Limb (tissue), 2 donors: ENCODE data around the gene TMEM138.

Experiments used
- DNase-seq, 2 donors: peaks; one replicate each; pipeline ENCODE4 v3.0.0-alpha.2; 2016; ENCODE audit errors: extremely low spot score in 2 of 2

Gene TMEM138

DNA sequence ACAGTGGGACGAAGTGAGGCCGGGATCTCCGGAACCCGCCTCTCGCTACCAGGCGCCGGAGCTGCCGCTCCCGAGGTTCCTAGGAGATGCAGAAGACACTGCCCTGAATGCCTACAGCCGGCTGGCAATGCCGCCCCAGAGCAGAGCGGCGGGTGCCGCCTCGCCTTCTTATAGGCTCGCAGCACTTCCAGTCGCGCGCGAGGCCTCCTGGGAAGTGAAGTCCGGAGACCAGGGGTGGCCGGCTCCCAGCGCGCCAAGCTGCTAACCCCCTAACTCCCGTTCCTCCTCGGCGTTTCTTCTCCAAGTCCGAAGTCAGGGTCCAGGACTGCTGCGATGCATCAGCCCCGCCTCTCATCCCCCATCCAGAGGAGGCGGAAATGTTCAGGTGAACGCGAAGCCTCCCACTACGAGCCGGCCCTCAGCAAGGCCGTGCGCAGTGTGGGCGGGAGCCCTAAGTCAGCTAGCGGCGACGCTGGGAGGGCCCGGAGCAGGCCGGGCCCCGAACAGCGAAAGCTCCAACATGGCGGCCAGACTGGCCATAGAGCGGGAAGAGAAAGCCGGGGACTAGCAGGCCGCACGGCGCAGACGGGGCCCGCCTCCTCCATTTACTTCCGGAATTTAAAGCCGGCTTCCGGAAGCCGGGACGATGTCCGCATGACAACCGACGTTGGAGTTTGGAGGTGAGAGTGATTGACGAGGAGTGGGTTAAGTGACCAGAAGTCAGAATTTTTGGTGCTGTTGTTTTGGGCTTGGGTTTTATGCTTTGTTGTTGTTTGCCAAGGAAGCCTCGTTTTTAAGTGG, at the start of gene TMEM138, which contains the start of gene CYB561A3:
Gene TMEM138, plus strand, starts transcription at position 634 of the 801 bp plus-strand sequence. CDS start 2,017 bp downstream, outside the sequence.
Gene CYB561A3, minus strand, starts transcription at position 142 of the 801 bp plus-strand sequence. CDS start 5,169 bp downstream, outside the sequence.
- peak; percentile 92 to 95 for DNase-seq

DNA sequence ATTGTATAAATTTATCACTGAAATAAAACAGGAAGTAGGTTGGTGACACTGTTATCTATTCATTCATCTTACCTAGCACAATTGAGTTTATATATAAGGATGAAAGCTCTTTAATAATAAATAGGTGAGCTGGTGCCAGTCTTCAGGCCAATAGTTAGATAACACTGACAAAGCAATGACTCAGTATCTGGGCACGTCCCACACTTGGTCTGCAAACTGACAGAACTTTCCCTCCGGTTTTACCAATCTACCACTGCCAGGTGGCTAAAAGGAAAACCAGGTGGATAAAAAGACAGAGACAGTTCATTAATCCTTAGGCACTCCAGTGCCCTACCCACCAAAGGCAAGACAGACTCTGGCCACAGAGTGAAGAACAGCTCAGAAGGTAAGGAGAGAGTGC, 46.9 kb upstream of the TMEM138 start:
- DNase-seq, result no peak

- no peak for DNase-seq
These were observed 36.3 kb upstream of the TMEM138 start for GRCh38 chr11:61325649-61326414.

DNA sequence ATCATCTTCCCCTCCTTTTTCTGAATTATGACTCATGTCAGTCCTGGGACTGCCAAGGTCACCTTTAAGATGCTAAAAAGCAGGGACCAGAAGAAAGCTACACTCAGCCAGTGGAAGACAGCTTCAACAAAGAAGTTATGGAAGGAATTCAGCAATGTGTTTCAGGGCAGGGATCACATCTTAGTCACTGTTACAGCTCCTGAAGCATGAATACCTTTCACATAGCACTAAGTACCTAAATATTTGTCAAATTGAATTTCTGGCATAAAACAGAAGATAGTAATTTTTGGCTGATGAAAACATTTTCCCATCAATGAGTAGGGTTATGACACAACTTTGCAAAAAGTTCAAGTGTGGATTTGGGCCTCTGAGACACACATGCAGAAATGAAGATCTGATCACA, 34.5 kb upstream of the TMEM138 start:
- no peak for DNase-seq

GRCh38 chr11:61328351-61328750, 33.8 kb upstream of the TMEM138 start:
- no peak for DNase-seq

GRCh38 chr11:61329871-61330270, 32.3 kb upstream of the TMEM138 start:
- no peak for DNase-seq

GRCh38 chr11:61331651-61332050, 30.5 kb upstream of the TMEM138 start:
- DNase-seq, result no peak

- peak in 1 of 2 donors; percentile 47 for DNase-seq
These were observed 29.8 kb upstream of the TMEM138 start for GRCh38 chr11:61332281-61332796.

DNA sequence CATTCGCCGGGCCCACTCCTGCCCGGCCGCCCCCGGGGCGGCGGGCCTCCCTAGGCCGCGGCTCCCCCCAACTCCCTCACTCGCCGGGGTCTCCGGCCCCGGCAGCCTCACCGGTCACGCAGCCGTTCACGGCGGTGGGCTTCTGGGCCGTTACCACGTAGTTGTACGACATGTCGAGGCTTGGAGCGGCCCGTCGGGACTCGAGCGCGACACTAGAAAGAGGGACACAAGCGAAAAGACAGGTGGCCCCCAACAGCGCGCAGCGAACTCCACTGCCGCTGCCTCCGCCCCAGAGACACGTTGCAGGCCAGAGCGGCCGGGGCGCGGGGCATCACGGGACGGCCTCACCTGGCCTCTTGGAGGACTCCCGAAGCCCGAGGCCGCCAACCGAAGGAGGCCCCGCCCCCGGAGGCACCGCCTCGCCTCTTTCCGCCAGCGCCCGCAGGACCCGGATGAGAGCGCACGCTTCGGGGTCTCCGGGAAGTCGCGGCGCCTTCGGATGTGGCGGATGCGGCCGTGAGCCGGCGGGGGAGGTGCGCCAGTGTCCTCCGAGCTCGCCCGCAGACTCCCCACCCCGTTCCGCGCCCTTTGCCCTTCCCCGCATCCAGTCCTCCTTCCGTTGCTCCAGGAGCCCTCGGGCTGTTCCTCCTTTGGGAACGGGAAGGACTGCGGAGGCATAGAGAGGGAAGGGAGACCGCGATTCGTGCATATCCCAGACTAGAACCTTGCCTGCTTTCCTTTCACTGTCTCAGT, 29.2 kb upstream of the TMEM138 start, which contains the start of the genes DDB1 and TKFC:
Gene DDB1, minus strand, starts transcription at position 309 of the 753 bp plus-strand sequence. Its CDS starts 137 bp downstream, at position 172.
Gene TKFC, plus strand, starts transcription at position 432 of the 753 bp plus-strand sequence. CDS start 1,501 bp downstream, outside the sequence.
- peak; percentile 93 to 98 for DNase-seq

GRCh38 chr11:61333550-61334433, 28.4 kb upstream of the TMEM138 start:
- no peak for DNase-seq

DNA sequence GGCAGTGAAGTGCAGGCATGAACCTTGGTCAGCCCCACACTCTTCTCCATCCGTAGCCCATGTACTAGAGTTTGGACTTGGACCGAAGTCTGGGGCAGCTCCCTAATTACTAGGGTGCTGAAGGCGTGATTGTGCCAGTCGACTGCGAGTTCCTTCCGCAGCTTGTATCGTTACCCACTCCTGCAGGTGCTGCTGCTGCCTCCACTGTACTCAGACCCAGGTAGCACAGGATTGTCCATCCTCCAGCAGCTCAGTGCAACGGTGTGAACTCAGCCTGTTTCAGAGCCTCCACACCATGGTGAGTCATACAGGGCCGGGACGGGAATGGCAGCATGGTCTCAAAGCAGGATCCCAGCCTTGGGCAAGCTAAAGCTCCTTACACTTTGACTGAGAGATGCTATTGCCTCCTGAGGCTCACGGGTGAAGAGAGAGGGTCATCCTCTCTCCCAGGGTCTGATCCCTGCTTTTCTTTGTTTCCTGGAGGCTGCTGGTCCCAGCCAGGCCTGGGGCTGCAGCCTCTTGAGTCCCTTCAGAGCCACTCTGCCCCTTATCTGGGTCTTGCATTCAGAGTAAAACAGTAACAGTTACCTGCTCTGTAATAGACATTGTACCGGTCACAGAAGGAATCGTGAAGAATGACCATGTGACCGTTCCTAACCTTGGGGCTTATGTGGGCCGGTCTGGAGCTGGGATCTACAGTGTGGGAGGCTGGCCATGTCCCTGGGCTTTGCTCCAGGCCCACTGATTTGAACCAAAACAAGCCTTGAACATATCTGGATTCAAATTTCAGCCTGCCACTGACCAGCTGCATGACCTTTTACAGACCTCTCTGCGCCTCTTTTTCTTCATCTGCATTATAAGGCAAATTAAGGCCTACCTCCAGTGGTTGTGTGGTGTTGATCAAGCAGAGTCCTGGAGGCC, 27.5 kb upstream of the TMEM138 start:
- DNase-seq, result no peak

- no peak for DNase-seq
These were observed 26.8 kb upstream of the TMEM138 start for GRCh38 chr11:61335355-61335710.

DNA sequence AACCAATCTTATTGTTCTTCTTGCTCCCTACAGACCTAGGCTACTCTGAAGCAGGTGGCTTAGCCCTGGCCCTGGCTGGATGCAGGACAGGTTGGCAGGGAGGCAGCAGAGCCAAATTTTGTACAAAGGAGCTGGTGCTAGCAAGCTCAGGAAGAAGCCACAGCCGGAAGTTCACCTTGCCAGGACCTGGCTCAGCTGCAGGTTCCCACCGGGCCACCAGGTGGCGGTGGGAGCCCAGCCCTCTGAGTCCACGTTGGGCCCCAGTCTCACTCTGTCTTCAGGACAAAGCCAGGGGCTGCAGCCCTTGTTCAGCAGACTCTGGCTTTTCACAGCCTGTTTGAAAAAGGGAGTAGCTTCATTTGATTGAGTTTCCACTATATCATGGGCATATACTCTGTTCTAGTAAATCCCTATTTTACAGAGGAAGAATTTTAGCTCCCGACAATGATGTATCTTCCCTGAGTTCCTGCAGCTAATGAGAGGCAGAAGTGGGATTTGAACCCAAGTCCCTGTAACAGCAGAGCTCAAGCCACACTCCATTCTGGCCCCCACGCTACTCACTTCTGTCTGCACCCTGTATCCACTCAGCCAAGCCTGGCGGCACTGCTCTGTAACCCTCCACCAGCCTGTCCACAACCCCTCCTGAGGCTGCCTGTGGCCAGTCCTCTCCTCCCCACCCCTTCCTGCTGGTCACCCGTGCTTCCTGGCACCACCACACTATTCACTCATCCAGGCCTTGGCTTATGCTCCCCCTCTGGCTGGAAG, 25.8 kb upstream of the TMEM138 start:
- peak; percentile 67 to 87 for DNase-seq

DNA sequence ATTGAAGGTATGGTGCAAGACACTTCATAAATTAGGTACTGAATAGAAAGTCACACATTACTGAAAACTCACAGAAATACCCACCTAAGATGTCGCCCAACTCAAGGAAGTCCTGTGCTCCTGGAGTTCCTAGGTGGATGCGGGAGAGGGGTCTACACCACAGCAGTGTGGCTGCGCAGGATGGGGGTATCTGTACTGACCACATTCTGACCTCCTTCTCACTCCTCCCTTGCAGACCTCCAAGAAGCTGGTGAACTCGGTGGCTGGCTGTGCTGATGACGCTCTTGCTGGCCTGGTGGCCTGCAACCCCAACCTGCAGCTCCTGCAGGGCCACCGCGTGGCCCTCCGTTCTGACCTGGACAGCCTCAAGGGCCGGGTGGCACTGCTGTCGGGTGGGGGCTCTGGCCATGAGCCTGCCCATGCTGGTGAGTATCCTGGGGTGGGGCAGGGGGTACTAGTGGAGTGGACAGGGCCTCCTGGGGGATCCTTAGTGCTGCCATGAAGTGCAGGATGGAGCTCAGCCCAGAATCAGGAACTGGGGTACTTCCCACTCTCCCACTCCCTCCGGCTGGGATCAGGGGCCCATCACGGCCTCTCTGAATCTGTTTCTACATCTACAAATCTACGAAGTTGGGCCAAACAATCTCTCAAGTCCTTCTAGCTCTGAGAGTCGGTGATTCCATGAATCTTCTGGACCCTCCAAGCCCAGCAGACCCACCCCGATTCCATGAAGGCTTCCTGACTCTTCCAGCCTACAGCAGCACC, 24.3 kb upstream of the TMEM138 start:
- DNase-seq, result no peak

- no peak for DNase-seq
These were observed 23.2 kb upstream of the TMEM138 start for GRCh38 chr11:61338783-61339489.

DNA sequence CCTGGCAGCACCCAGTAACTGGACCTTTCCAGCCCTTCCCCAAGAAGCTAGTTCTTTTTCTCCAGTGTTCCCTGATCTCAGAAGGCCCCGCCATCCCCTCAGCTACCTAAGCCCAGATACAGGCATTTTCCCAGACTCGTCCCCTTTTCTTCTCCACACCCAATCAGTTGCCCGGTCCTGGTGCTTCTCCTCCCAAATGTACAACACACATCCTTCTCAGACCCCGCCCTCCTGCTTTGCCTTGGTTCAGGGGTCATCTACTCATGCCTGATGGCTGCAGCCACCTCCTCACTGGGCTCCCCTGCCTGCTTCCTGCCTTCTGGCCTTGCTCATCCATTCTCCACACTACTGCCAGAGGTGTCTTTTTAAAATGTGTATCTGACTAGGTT, 22.7 kb upstream of the TMEM138 start:
- no peak for DNase-seq

DNA sequence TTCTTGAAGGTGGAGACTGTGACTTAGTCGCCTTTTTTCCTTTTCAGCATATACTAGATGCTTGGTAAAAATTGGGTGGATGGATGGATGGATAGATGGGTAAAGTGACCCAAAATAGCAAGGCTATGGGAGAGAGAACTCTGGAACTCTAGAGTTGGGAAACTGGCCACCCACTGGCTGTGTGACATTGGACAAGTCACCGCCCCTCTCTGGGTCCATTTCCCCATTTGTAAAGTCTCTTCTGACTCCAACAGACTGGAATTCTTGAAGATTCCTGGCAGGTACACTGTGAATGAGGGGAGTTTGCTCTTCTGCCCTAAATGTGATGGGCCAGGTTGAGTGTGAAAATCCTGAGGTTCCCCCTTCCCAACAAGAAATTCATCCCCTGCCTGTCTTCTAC, 21.2 kb upstream of the TMEM138 start:
- no peak for DNase-seq
